A673 (cell line): ENCODE results near the gene FOXC1. TPM values are rescaled to one million over a fixed set of nuclear protein-coding genes. Genes with fewer than 3 reads are reported as not detected.

ENCODE experiments used
- BruUV-seq: library from RNA; stranded (reverse); fragments of 400-500 nt; replicated peaks from 2 replicates; lab custom pipeline; 2021; lab: Mats Ljungman, UMichigan
- CTCF ChIA-PET: fragments of 300-600 bp; sonication (Branson Sonifier 250); formaldehyde crosslinking; loops from one replicate; lab custom pipeline; 2022; ENCODE audit warnings: antibody characterized with exemption; lab: Charles Lee
- POLR2A ChIA-PET: fragments of 300-600 bp; sonication (Branson Sonifier 250); formaldehyde crosslinking; loops from one replicate; lab custom pipeline; 2022; ENCODE audit warnings: antibody characterized with exemption; ENCODE audit not compliant: low non-redundant PET; lab: Charles Lee
- DNase-seq: peaks from one replicate; pipeline ENCODE4 v3.0.0-alpha.2; 2015; ENCODE audit warnings: low spot score
- H3K27ac ChIP-seq: fragments of 200-600 bp; sonication (generic); 2 replicates; pipeline ENCODE4 v1.5.1; 2016; ENCODE audit warnings: mixed run types, low read depth, mild to moderate bottlenecking, mixed read lengths, antibody characterized with exemption, low read length; ENCODE audit not compliant: poor library complexity, severe bottlenecking
- H3K27me3 ChIP-seq: fragments of 200-600 bp; sonication (generic); replicated peaks from 2 replicates; pipeline ENCODE4 v1.6.1; 2017; ENCODE audit warnings: mixed run types, low read depth, mild to moderate bottlenecking, mixed read lengths, antibody characterized with exemption, low read length; ENCODE audit not compliant: insufficient read depth, poor library complexity
- H3K36me3 ChIP-seq: fragments of 200-600 bp; sonication (generic); 2 replicates; pipeline ENCODE4 v1.6.1; 2016; ENCODE audit warnings: mixed run types, mild to moderate bottlenecking, mixed read lengths, antibody characterized with exemption, low read length; ENCODE audit not compliant: insufficient read depth, poor library complexity, severe bottlenecking
- H3K4me1 ChIP-seq: fragments of 200-600 bp; sonication (generic); 2 replicates; pipeline ENCODE4 v1.6.1; 2017; ENCODE audit warnings: mixed run types, mild to moderate bottlenecking, mixed read lengths, antibody characterized with exemption, low read length; ENCODE audit not compliant: insufficient read depth, poor library complexity, severe bottlenecking
- H3K4me3 ChIP-seq: fragments of 200-600 bp; sonication (generic); 2 replicates; pipeline ENCODE4 v1.5.1; 2016; ENCODE audit warnings: low read depth, mixed run types, mild to moderate bottlenecking, mixed read lengths, low read length; ENCODE audit not compliant: poor library complexity, severe bottlenecking
- H3K9me3 ChIP-seq: fragments of 200-600 bp; sonication (generic); 2 replicates; pipeline ENCODE4 v1.6.1; 2016; ENCODE audit warnings: mixed run types, low read depth, mild to moderate bottlenecking, mixed read lengths, antibody characterized with exemption, low read length; ENCODE audit not compliant: poor library complexity, severe bottlenecking
- EZH2 ChIP-seq: fragments of 200-600 bp; sonication (generic); IDR thresholded peaks from 2 replicates; pipeline ENCODE4 v1.6.1; 2017; ENCODE audit warnings: borderline replicate concordance, low read depth, mild to moderate bottlenecking, mixed read lengths, antibody characterized with exemption, low read length; ENCODE audit not compliant: poor library complexity, severe bottlenecking
- intact Hi-C: fragments of 100-400 bp; cut with micrococcal nuclease; formaldehyde crosslinking; loops from one replicate; pipeline ENCODE4 v1.10.0; 2022; ENCODE audit not compliant: unreplicated experiment
- total RNA-seq: library from RNA; stranded (reverse); gene quantifications from 2 replicates; pipeline ENCODE4 v1.2.3, GENCODE V29; 2021
- TF ChIP-seq, protein P1 (sequence below): fragments of 300-800, 200-600 bp; sonication (generic); conservative IDR thresholded peaks from 2 replicates; pipeline ENCODE4 v1.5.1; 2017; ENCODE audit warnings: low read depth, mild to moderate bottlenecking, antibody characterized with exemption, low read length, moderate library complexity, mixed read lengths

The FOXC1 gene
- total RNA-seq, 1 experiment from 2014 or later = 0.49 TPM

DNA sequence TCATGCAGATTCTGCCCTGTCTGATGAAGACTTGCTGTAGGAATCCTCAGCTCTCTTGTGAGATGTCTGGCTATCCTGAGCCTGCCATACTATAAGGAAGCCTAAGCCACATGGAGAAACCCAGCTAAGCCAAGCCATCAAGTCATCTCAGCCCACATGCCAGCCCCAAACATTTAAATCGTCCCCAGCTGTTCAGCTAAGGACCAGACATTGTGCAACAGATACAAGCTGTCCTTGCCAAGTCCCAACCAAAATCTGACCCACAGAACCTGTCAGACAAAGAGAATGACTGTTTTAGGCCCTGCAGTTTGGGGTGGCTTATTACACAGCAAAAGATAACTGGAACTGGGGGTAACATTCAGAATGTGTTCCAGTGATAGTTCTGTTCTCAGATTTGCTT, 36.8 kb upstream of the FOXC1 start:
- no TSS peak for BruUV-seq
- no peaks in the 10 kb centered on the region for H3K36me3 ChIP-seq
- H3K9me3 ChIP-seq = peaks cover 4% of the 10 kb centered on the region
- H3K4me1 ChIP-seq = no peaks in the 10 kb centered on the region
- no peak overlapping the region for H3K4me3 ChIP-seq
- no peaks in the 10 kb centered on the region for H3K27me3 ChIP-seq
- TF ChIP-seq, protein P1, sequence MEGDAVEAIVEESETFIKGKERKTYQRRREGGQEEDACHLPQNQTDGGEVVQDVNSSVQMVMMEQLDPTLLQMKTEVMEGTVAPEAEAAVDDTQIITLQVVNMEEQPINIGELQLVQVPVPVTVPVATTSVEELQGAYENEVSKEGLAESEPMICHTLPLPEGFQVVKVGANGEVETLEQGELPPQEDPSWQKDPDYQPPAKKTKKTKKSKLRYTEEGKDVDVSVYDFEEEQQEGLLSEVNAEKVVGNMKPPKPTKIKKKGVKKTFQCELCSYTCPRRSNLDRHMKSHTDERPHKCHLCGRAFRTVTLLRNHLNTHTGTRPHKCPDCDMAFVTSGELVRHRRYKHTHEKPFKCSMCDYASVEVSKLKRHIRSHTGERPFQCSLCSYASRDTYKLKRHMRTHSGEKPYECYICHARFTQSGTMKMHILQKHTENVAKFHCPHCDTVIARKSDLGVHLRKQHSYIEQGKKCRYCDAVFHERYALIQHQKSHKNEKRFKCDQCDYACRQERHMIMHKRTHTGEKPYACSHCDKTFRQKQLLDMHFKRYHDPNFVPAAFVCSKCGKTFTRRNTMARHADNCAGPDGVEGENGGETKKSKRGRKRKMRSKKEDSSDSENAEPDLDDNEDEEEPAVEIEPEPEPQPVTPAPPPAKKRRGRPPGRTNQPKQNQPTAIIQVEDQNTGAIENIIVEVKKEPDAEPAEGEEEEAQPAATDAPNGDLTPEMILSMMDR = no peak
- no peak overlapping the region for H3K27ac ChIP-seq
- intact Hi-C loops = no loop called here
- POLR2A ChIA-PET = no interaction called here
- DNase-seq = no peak
- CTCF ChIA-PET = no interaction called here

DNA sequence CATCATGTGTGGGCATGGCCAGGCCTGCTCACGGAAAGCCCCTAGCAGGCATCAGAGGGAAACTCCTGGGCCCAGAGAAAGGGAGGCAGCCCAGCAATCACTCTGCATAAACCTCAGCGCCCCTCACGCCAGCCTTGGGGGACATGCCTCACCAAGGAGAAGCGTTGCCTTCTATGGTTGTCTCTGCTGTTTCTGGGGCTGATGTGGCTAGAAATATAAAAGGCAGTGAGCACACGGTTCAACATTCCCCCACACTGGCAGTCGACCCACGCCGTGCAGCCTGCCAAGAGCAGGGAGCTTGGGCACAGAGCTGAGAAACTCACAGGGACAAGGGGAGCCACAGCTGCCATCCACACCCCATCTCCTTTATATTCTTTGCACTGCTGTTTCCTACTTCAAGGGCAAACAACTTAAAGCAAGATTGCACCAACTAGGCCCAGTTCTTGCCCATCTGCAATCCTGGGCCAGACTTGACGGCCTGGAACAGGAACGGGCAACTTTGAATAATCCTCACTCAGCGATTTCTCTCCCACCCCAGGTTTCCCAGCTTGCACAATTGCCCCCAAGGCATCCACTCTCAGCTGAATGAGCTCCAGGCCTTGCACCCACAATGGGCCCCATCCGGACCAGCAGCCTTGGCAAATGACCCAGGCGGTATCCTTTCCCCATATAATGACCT, 35.5 kb upstream of the FOXC1 start:
- POLR2A ChIA-PET = no interaction called here
- no peak for TF ChIP-seq EZH2
- TF ChIP-seq, protein P1 = no peak

DNA sequence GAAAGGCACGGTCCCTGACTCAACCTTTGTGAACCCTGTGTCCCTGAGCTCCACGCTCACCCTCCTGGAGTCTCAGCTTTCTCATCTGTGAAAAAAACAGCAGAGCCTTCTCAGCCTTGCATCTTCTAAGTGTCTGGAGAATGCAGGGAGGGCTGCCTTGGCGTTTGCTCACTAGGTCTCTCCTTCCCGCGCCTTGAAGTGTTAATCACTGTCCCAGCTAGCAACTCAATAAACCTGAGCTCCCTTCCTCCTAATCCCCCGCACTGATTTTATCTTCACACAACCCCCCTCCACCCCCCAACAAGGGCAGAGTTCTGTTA, 34.9 kb upstream of the FOXC1 start:
- Histone ChIP-seq H3K27ac (no peak overlapping the region), H3K36me3 (no peaks in the 10 kb centered on the region), H3K4me3 (no peak overlapping the region), H3K4me1 (no peaks in the 10 kb centered on the region), H3K9me3 (peaks cover 4% of the 10 kb centered on the region), H3K27me3 (no peaks in the 10 kb centered on the region)
- BruUV-seq = no TSS peak
- no peak for DNase-seq
- TF ChIP-seq EZH2 = no peak
- TF ChIP-seq, protein P1 = no peak
- CTCF ChIA-PET = no interaction called here
- POLR2A ChIA-PET = no interaction called here
- intact Hi-C loops = no loop called here

More for the DNA sequence above, 35.5 kb upstream of the FOXC1 start:
- CTCF ChIA-PET = no interaction called here
- no TSS peak for BruUV-seq
- Histone ChIP-seq H3K27me3 (no peaks in the 10 kb centered on the region), H3K4me1 (no peaks in the 10 kb centered on the region), H3K9me3 (peaks cover 4% of the 10 kb centered on the region), H3K36me3 (no peaks in the 10 kb centered on the region), H3K4me3 (no peak overlapping the region), H3K27ac (no peak overlapping the region)
- intact Hi-C loops = no loop called here
- DNase-seq = no peak
